DMS114 treated with DMSO at 0.1 percent for 48 hours (cell line): ENCODE data around the gene ASPM.
"Not testable (repeated sequence)": the region's sequence is repeated elsewhere in the genome, so short reads cannot be mapped to it uniquely, and the experiment has no call there.

ENCODE experiments used
- DNase-seq: peaks from one replicate; lab custom pipeline; 2025; ENCODE audit not compliant: unreplicated experiment; lab: John Stamatoyannopoulos, UW

Gene ASPM

GRCh38 chr1:197092491-197093023 lies 53.9 kb downstream of the ASPM start:
- DNase-seq = no peak

- DNase-seq = no peak
Measured at GRCh38 chr1:197083474-197083873, 63.0 kb downstream of the ASPM start.

GRCh38 chr1:197081117-197081753 lies 65.2 kb downstream of the ASPM start:
- no peak for DNase-seq

- DNase-seq = no peak
Measured at GRCh38 chr1:197080323-197080722, 66.1 kb downstream of the ASPM start.

GRCh38 chr1:197076585-197076984 lies 69.9 kb downstream of the ASPM start:
- no peak for DNase-seq

- DNase-seq = no peak
Measured at GRCh38 chr1:197073978-197074377, 72.5 kb downstream of the ASPM start.

GRCh38 chr1:197067457-197067818 lies 79.0 kb downstream of the ASPM start:
- no peak for DNase-seq

- DNase-seq = no peak
Measured at GRCh38 chr1:197066719-197067456, 79.6 kb downstream of the ASPM start, which contains the start of gene F13B. Gene F13B, minus strand, starts transcription at chr1:197067260. Its CDS starts 37 bp downstream, at chr1:197067223.

- no peak for DNase-seq
Measured at GRCh38 chr1:197066277-197066676, 80.2 kb downstream of the ASPM start.

GRCh38 chr1:197065559-197065958 lies 80.9 kb downstream of the ASPM start:
- no peak for DNase-seq

GRCh38 chr1:197063212-197063611 lies 83.3 kb downstream of the ASPM start:
- DNase-seq = no peak

GRCh38 chr1:197062692-197063091 lies 83.8 kb downstream of the ASPM start:
- DNase-seq = no peak

- DNase-seq = no peak
Measured at GRCh38 chr1:197049100-197049499, 97.4 kb downstream of the ASPM start.

- no peak for DNase-seq
Measured at GRCh38 chr1:197042676-197043341, 103.7 kb downstream of the ASPM start.

- DNase-seq = no peak
Measured at GRCh38 chr1:197041486-197042353, 104.7 kb downstream of the ASPM start.

- DNase-seq = no peak
Measured at GRCh38 chr1:197036861-197037260, 109.6 kb downstream of the ASPM start.

GRCh38 chr1:197034631-197035339 lies 111.7 kb downstream of the ASPM start:
- DNase-seq = not testable (repeated sequence)
